Activated CD4-positive, alpha-beta T cell treated with anti-CD3 and anti-CD28 coated beads, Interleukin-2, amount 50 U/mL, for 24 hours (primary cell): Measurements from ENCODE around the gene SLFN14.
"Not testable (repeated sequence)": the region's sequence is repeated elsewhere in the genome, so short reads cannot be mapped to it uniquely, and the experiment has no call there.

Experiments
- DNase-seq, 2 donors: peaks; one replicate each; pipeline ENCODE4 v3.0.0-alpha.2; 2020; ENCODE audit warnings: low read depth in 1 of 2, low spot score in 1 of 2

SLFN14 gene

DNA sequence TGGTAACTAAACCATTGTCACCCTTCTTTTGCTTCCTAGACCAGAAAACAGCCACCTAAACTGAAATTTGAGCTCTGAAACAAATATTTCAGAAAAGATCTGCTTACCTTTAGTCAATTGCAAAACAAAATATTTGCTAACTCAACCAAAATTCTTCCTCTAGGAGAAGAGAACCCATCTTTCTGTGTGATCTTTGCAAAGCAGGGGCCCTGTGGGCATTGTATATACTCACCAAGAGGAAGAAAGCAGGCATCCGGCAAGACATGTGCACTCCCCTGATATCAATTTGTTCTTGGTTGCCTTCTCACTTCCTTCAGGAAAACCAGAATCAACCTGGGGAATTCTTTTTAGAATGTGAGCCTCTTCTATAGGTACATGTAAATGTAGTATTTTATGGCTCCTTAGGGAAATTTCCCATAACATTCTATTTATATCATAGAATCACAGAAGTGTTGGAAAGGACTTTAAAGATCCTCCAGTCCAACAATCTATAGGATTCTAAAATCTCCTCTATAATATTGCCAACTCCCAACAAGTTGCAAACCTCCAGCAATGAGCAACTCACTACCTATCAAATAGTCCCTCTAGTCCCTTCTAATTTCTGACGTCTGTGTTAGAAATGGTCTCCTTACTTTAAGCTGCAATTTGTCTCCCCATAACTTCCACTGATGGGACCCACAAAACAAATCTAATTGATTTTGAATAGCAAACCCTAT lies 966 bp downstream of the SLFN14 start:
- DNase-seq: no peak

DNA sequence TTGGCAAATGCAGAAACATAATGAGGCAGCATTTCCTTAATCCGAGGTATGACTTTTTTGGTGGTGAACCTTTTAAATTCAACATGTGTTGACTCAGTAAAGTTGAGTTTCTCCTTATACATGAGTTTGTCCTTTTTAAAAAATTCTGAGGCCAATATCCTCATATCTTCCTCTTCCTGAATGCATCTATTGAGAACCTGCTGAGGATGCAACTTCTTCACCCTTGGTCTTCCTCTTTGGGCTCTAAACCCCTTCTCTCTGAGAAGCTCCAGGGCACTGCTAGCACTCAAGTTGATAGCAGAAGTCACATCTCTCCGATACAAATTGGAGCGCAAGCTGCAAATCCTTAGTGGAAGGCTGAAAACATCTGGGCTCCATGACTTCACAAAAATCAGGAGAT lies 3.3 kb downstream of the SLFN14 start:
- DNase-seq: no peak

DNA sequence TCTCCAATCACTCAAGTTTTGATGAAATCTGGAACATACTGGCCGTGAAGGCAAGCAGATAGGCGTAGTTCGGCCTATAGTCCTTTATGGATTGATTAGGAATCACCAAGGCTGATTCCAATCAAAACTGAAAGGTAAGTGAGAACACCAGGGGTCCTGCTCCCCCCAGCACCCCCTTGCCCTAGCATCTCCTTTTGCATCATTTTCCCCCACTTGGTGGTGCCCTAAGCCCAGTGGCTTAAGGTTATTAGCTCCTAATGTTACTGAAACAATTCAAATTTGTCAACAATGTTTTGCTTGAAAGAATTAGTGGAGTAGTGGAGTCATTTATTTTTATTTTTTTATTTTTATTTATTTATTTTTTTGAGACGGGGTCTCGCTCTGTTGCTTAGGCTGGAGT lies 4.9 kb downstream of the SLFN14 start:
- DNase-seq: no peak

DNA sequence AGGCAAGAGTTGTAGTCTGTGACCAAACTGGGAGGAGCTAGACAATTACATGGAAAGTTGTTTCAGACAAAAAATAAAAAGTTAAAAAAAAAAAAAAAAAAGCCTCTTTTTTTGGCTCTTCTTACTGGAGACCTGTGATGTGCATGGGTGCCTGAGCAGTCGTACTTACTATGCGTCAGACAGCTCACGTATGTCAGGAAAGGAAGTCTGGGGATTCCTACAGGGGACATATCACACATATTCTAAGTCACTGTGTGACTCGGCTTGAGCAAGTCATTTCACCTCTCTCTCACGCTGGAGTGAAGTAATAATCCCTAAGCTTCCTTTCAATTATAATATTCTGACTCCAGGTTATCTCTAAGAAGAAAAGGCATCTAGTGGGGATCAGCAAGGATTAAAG lies 6.0 kb downstream of the SLFN14 start:
- no peak for DNase-seq

DNA sequence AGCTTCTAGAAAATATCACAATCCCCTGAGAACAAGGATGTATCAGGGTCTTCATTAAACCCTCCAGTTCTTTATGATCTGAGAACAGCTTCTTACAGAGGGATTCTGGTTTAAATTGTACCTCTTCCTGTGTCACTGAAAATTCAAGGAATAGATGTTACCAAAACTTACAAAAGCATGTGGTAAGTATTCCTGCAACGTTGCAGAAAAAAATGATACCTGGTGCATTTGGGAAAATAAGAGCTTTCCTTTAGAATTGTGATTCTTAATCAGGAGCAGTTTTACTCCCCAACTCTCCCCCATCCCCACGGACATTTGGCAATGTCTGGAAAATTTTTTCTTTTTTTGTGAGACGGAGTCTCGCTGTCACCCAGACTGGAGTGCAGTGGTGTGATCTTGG lies 7.3 kb downstream of the SLFN14 start:
- DNase-seq: no peak

DNA sequence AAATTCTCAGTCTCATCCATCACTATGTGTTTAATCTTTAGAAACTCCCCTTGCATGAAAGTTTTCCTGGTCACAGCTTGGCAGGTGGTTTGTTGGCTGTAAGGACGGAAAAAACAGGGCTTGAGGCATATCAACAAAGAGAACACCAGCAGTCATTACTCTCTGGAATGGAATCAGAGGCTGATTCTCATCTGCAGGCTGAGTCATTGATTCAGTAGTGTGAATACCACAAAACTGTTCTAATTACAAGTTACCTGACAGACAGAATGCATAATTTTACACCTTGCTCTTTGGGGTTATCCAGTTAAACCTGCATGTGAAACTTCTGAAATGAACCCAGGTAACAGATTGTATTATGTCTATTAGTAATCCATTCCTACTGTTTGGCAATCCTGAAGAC lies 11.6 kb downstream of the SLFN14 start:
- DNase-seq: no peak

DNA sequence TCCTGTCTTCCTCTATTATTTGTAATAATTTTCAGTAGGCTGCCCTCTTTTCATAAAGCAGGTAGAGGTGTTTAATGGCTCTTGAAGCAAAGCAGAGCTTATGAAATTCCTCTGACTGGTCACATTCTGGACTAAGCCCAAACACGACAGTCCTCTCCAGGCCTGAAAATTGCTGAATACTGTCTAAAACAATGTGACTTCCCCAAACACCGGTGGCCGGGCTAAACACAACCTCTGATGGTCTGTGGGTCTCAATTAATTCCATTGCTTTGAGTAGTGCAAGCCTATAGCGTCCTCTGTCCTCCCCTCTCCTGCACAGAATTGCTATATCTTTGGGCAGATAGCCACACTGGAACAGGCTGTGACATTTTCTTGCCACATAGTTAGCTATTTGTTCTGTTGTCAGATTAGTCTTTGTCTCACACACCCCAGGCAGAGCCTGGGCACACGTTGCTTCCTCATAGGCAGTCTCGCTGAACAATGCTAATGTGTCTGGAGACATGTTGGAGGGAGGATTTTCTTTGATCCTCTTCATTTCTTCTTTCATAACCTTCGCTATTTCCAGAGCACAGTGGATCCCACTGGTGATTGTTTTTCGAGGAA lies 12.3 kb downstream of the SLFN14 start:
- DNase-seq: no peak

DNA sequence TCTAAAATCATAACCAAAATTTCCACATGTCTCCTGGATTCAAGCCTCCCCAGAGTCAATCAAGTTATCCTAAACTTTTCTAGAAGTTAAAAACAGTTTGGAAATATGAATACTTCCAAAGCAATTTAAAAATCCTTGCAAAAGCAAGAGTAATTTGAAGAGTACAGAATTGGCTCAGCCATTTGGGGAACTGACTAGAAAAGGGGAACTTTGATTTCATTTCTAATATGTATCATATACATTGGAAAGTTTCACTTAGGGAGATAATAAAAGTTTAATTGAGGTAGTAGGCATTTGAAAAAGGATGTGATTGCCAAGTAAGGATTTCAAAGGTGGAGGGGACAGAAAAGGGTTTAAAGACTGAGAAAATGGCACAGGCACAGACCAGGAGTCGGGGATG lies 14.1 kb downstream of the SLFN14 start:
- no peak for DNase-seq

DNA sequence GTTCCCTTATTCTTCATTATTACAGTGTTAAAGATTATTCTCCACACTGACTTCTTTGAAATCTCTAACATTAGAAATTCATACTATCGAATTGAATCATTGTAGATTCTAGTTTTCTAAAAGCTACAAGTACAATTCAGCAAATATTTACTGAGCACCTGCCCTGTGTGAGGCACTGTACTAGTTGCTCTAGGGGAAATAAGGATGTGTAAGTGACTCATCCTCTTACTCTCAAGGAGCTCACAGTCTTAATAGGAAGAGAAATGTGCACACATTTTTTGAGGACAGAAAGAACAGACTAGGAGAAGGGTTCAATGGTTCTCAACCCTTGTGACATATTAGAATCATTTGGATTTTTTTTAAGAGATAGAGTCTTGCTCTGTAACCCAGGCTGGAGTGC lies 15.5 kb downstream of the SLFN14 start:
- no peak for DNase-seq

DNA sequence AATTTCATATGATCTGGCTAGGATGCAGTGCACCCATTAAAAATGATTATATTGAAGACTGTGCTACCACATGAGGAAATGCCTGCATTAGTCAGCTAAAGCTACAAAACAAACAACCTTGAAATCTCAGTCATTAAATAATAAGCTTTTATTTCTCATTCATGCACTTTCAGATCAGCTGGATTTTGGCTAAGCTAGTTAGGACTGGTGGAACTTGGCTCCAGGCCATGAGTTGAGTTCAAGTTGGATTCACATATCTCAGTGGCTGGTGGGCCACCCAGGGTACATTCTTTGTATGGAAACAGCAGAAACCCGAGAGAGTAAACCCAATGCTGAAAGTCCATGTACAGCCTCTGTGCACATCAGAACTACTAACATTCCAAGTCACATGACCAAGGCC lies 16.8 kb downstream of the SLFN14 start:
- no peak for DNase-seq

DNA sequence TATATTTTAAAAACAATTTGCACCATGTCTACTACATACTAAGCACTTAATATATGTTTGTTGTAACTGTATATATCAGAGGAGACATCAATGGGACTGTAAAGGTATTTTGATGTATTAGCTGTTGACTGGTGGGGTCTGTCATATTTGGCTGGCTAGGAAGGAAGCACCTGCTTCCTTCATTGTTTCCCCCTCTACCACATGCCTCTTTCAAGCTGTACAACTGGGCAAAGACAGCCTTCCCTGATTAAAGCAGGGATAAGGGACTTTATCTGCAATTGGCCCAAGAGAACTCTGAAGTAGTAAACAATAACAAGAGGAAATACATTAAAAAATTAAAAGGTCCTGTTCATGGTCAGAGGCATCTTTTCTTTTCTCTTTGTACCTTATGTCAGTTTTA lies 17.6 kb downstream of the SLFN14 start:
- DNase-seq: no peak

DNA sequence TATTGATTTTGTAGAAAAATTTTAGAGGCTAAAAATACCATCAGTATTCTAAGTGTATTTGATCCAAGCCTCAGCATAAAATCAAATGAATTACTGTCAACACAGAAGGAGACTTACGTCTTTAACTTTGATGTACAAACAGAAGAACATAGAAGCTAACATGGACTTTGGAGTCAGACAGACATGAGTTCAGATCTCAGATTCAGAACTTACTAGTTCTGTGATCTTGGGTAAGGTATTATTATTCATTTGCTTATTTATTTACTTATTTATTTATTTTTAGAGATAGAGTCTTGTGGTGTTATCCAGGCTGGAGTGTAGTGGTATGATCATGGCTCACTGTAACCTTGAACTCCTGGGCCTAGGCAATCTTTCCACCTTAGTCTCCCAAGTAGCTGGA lies 19.2 kb downstream of the SLFN14 start:
- no peak for DNase-seq

DNA sequence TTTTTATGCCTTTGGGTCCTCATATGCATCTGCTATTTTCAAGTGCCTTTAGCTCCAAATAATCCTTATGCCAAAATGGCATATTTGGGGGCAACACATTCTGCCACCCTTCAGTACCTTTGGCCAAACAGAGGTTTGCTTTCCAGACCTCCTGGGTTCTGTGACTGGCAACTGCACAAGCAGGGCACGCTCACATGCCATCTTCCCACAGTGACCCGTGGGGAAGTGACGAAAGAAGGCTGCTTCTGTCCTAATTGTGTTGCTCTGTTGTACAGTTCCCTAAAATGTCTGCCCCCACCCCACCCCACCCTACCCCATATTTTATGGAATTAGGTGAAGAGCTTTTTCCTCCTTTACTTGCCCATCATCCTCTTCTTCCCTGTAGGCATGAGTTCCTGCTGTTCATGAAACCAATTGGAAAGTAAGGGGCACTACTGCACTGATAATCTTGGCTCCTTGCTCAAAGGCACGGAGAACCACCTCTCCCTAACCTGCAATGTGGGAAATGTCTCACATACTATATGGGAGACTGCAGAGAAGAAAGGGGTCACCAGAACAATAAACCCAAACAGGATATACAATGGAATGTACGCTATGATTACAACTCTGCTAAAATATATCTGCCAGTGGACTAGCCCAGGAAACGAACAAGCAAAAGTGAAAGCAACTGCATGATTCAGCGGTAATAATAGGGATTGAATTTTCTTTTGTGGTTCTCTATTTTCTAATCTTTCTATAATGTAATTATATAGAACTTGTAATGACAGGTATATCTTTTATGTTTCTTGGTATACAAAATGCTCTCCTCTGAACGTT lies 19.8 kb downstream of the SLFN14 start:
- DNase-seq: no peak

DNA sequence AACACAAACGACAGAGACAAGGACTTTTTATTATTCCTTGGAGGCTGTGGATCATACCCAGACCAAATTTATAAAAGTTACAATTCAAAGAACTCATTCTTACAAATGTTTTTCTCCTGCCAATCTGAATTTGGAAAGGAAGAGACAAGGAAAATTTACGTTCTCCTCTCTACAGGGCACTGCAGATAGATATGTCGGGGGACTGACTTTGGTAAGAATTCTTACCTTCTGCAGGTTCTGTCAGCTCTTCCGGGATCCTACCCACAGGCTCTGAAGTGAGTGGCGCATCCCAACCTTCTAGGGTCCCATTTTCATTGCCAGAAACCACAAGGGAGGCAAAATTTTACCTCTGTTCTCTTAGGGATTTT lies 21.0 kb downstream of the SLFN14 start:
- DNase-seq: no peak

DNA sequence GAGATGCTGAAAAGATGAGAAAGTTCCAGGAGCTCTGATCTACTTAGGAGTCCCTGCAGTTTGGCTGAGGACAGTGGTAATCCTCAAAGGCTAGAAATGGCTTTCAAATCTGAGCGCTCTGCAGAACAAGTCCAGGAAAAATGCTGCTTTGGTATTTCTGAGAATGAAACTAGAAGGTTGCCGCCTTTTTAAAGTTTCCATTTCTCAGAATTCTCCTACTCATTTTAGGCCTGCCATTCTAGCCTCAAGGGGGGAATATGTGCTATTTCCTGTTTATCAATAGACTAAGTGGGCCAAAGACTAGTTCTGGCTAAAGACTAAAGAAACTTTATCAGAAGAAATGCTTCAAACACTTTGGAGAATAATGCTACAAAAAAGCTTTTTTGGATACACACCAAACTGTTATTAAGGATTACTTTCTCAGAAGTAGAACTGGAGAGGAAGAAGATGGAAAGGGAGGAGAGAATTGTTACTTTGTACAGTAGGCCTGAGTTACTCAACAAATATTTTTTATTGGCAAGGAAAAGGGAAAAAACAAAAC lies 22.9 kb downstream of the SLFN14 start, which contains the start of gene SLFN12L:
TSS of gene SLFN12L (minus strand) at position 78 of the 541 bp plus-strand sequence. CDS start 15,314 bp downstream, outside the sequence.
- no peak for DNase-seq

DNA sequence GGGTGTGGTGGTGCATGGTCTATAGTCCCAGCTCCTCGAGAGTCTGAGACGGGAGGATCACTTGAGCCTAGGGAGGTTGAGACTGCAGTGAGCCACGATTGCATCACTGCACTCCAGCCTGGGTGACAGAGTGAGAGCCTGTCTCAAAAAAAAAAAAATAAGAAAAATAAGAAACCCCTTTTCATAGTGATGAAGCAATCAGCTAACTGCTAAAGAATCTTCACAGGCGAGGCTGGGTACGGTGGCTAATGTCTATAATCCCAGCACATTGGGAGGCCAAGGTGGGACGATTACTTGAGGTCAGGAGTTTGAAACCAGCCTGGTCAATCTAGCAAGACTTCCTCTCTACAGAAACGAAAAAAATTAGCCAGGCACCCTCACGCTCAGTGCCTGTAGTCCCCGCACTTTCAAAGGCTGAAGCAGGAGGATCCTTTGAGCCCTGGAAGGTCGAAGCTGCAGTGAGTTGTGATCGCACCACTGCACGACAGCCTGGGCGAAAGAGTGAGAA lies 23.9 kb downstream of the SLFN14 start:
- no peak for DNase-seq

DNA sequence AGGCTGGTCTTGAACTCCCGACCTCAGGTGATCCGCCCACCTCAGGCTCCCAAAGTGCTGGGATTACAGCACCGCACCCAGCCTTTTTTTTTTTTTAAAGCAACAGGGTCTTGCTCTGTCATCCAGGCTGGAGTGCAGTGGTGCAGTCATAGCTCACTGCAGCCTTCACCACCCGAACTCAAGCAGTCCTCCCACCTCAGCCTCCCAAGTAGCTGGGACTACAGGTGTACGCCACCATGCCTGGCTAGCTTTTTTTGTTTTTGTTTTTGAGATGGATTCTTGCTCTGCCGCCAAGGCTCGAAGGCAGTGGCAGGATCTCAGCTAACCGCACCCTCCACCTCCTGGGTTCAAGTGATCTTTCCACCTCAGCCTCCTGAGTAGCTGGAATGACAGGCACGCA lies 25.2 kb downstream of the SLFN14 start:
- DNase-seq: not testable (repeated sequence)

DNA sequence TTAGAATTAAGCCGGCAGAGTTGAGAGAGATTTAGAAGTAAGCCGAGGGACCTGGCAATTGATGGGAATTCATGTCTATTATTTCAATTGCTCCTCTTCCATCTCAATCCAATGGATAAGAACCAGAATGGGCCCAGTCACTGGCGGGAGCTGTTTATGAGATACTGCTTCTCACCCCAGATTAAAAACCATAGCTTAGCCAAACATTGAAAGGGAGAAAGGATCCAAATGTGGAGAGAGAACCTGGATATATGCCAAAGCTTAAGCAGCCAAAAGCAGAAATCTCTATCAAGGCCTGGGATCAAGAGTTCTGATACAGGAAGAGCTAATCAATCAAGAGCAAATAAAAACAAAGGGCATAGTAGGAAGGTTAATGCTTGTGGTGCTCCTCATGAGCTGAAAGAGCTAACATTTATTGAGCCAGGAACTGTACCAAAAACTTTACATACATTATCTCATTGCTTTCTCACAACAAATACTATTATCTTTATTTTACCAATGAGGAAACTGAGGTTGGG lies 26.0 kb downstream of the SLFN14 start:
- no peak for DNase-seq

DNA sequence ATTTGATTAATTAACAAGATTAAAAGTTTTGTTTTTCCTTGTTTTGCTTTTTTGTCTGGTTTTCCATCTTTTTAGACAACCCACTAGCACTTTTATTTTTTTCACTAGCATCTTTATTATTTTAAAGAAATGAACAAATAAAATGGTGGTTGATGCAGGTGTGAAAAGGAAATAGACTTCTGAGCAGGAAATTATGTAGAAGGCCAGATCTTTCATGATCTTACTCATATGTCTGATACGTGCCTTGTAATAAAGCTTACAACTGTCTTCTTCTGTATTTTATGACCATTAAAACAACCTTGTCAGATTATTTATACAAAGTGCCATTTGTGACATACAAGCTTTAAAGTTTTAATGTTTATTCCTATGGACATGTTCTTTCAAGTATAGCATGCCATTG lies 29.5 kb downstream of the SLFN14 start:
- no peak for DNase-seq

DNA sequence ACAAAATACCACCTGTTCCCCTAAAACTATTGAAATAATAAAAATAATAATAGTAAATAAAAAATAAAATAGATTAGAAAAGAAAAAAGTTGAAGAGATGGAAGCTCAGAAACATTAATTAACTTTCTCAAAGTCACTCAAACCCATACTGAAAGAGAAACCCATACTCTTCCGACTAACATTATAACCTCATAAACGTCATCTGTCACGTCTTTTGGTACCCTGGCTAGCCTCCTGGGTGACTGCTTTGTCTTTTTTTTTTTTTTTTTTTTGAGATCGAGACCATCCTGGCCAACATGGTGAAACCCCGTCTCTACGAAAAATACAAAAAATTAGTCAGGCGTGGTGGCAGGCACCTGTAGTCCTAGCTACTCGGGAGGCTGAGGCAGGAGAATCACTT lies 30.8 kb downstream of the SLFN14 start:
- no peak for DNase-seq

DNA sequence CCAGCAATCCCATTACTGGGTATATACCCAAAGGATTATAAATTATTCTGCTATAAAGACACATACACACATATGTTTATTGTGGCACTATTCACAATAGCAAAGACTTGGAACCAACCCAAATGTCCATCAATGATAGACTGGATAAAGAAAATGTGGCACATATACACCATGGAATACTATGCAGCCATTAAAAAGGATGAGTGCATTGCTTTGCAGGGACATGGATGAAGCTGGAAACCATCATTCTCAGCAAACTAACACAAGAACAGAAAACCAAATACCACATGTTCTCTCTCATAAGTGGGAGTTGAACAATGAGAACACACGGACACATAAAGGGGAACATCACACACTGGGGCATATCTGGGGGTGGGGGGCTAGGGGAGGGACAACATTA lies 31.3 kb downstream of the SLFN14 start:
- not testable (repeated sequence) for DNase-seq

DNA sequence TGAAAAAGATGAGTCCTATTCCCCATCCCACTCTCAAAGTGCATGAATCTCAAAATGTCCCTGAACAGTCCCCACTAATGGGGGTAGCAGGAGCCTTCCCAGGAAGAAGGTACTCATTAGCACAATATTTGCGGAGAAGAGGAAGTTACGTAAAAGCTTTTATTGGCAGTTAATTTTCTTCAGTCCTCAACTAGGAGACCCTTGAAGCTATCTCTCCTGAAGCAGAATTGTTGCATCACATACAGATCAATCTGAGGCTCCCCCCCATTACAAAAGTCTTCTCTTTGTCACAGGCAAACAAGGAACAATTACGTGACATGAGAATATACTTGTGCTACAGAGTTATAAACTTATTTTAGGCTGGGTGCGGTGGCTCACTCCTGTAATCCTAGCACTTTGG lies 37.3 kb downstream of the SLFN14 start:
- DNase-seq: no peak
